ENCODE data around the gene EPYC.

EPYC gene

DNA sequence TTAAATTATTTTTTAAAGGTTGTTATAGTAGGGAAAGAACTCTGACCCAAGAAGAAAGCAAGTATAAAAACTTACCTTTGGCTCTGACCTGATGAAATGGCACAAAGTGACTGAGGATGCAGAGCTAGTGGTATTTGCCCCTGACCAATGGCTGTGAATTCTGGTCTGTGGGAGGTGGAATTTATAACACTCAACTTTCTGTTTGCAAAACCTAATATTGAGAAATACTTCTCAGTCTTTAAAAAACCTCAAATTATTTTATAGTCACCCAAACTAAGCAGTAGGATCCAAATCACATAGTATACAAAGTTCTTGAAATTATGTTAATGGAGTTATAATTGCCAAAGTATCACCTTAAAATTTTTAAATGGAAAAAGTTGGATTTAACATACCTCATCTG, at the start of gene EPYC:
TSS of gene EPYC (minus strand) at position 101 of the 400 bp plus-strand sequence. CDS start 2,407 bp downstream, outside the sequence.
- Histone ChIP-seq H3K4me2 (ENCODE audit: insufficient read depth, low read length) (no peak within 1 kb of the TSS), H3K27ac (ENCODE audit: low read length) (no peak within 1 kb of the TSS), H3K79me2 (ENCODE audit: insufficient read depth, low read length) (no peaks in the 10 kb centered on the region), H3K27me3 (ENCODE audit: insufficient read depth, low read length, poor library complexity) (no peaks in the 10 kb centered on the region), H3K4me3 (ENCODE audit: low read depth in 1 of 2, low read length in 2 of 2) (no peak within 1 kb of the TSS), H2AFZ (ENCODE audit: low read depth, low read length) (no peak within 1 kb of the TSS), H3K36me3 (ENCODE audit: insufficient read depth, low read length) (no peaks in the 10 kb centered on the region), H4K20me1 (ENCODE audit: insufficient read depth, low read length) (no peaks in the 10 kb centered on the region), H3K9me3 (ENCODE audit: insufficient read depth, low read length, severe bottlenecking) (no peaks in the 10 kb centered on the region), H3K4me1 (ENCODE audit: insufficient read depth, low read length) (no peaks in the 10 kb centered on the region), H3K9ac (ENCODE audit: low read depth, low read length) (no peak within 1 kb of the TSS)
- TF ChIP-seq, protein P1, sequence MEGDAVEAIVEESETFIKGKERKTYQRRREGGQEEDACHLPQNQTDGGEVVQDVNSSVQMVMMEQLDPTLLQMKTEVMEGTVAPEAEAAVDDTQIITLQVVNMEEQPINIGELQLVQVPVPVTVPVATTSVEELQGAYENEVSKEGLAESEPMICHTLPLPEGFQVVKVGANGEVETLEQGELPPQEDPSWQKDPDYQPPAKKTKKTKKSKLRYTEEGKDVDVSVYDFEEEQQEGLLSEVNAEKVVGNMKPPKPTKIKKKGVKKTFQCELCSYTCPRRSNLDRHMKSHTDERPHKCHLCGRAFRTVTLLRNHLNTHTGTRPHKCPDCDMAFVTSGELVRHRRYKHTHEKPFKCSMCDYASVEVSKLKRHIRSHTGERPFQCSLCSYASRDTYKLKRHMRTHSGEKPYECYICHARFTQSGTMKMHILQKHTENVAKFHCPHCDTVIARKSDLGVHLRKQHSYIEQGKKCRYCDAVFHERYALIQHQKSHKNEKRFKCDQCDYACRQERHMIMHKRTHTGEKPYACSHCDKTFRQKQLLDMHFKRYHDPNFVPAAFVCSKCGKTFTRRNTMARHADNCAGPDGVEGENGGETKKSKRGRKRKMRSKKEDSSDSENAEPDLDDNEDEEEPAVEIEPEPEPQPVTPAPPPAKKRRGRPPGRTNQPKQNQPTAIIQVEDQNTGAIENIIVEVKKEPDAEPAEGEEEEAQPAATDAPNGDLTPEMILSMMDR (IDR thresholded peaks at IDR 0.05; ENCODE audit: borderline replicate concordance, extremely low read depth, low read length, poor library complexity, severe bottlenecking): no peak
- no peak for TF ChIP-seq EZH2 (IDR thresholded peaks at IDR 0.05; ENCODE audit: borderline replicate concordance, low read depth, low read length, severe bottlenecking)
- ATAC-seq (ENCODE audit: insufficient read depth, low read depth): no peak
- no peak for DNase-seq

GRCh38 chr12:91053951-91054715, 49.4 kb upstream of the EPYC start:
- no peak for DNase-seq
- Histone ChIP-seq H2AFZ (ENCODE audit: low read depth, low read length) (no peak overlapping the region), H3K79me2 (ENCODE audit: insufficient read depth, low read length) (no peaks in the 10 kb centered on the region), H3K4me3 (ENCODE audit: low read depth in 1 of 2, low read length in 2 of 2) (no peak overlapping the region), H3K27me3 (ENCODE audit: insufficient read depth, low read length, poor library complexity) (no peaks in the 10 kb centered on the region), H4K20me1 (ENCODE audit: insufficient read depth, low read length) (no peaks in the 10 kb centered on the region), H3K4me2 (ENCODE audit: insufficient read depth, low read length) (no peak overlapping the region), H3K9me3 (ENCODE audit: insufficient read depth, low read length, severe bottlenecking) (no peaks in the 10 kb centered on the region), H3K4me1 (ENCODE audit: insufficient read depth, low read length) (no peaks in the 10 kb centered on the region), H3K27ac (ENCODE audit: low read length) (no peak overlapping the region), H3K9ac (ENCODE audit: low read depth, low read length) (no peak overlapping the region), H3K36me3 (ENCODE audit: insufficient read depth, low read length) (no peaks in the 10 kb centered on the region)
- TF ChIP-seq EZH2 (IDR thresholded peaks at IDR 0.05; ENCODE audit: borderline replicate concordance, low read depth, low read length, severe bottlenecking): no peak
- TF ChIP-seq, protein P1 (IDR thresholded peaks at IDR 0.05; ENCODE audit: borderline replicate concordance, extremely low read depth, low read length, poor library complexity, severe bottlenecking): no peak
- no peak for ATAC-seq (ENCODE audit: insufficient read depth, low read depth)

GRCh38 chr12:91052026-91052425, 47.3 kb upstream of the EPYC start:
- TF ChIP-seq EZH2 (IDR thresholded peaks at IDR 0.05; ENCODE audit: borderline replicate concordance, low read depth, low read length, severe bottlenecking): no peak
- TF ChIP-seq, protein P1 (IDR thresholded peaks at IDR 0.05; ENCODE audit: borderline replicate concordance, extremely low read depth, low read length, poor library complexity, severe bottlenecking): no peak
- no peak for ATAC-seq (ENCODE audit: insufficient read depth, low read depth)
- DNase-seq: no peak
- Histone ChIP-seq H4K20me1 (ENCODE audit: insufficient read depth, low read length) (no peaks in the 10 kb centered on the region), H3K4me1 (ENCODE audit: insufficient read depth, low read length) (no peaks in the 10 kb centered on the region), H3K9ac (ENCODE audit: low read depth, low read length) (no peak overlapping the region), H3K79me2 (ENCODE audit: insufficient read depth, low read length) (no peaks in the 10 kb centered on the region), H3K9me3 (ENCODE audit: insufficient read depth, low read length, severe bottlenecking) (no peaks in the 10 kb centered on the region), H3K36me3 (ENCODE audit: insufficient read depth, low read length) (no peaks in the 10 kb centered on the region), H2AFZ (ENCODE audit: low read depth, low read length) (no peak overlapping the region), H3K27me3 (ENCODE audit: insufficient read depth, low read length, poor library complexity) (no peaks in the 10 kb centered on the region), H3K4me2 (ENCODE audit: insufficient read depth, low read length) (no peak overlapping the region), H3K27ac (ENCODE audit: low read length) (no peak overlapping the region), H3K4me3 (ENCODE audit: low read depth in 1 of 2, low read length in 2 of 2) (no peak overlapping the region)
